ENCODE measurements around the gene KATNBL1. TPM values are rescaled to one million over a fixed set of nuclear protein-coding genes. Genes with fewer than 3 reads are reported as not detected.

Gene KATNBL1
- total and polyA plus RNA-seq, 9 of the 15 experiments (the other 6 are each of a cell fraction or from before 2014, with no cell fraction given): 6.6 to 46.0 (median 24.0) TPM

GRCh38 chr15:34223904-34224596, 14.2 kb upstream of the KATNBL1 start (continued):
- TF ChIP-seq CUX1 (CRISPR knock-in tag; IDR thresholded peaks at IDR 0.05): peak; percentile 8; the same call in 1 of the 2 replicates
- no peak for TF ChIP-seq CBX1 (IDR thresholded peaks at IDR 0.05; ENCODE audit: low read depth)
- 0 out of 2 replicates have a peak, but pooled peaks have one; percentile 9 for TF ChIP-seq ZNF175 (CRISPR knock-in tag; IDR thresholded peaks at IDR 0.05; ENCODE audit: low read depth)
- peak; percentile 56 for TF ChIP-seq ESRRA (IDR thresholded peaks at IDR 0.05; ENCODE audit: borderline replicate concordance, low read depth)

Measured in K562 (cell line).